Panc1 (cell line): ENCODE measurements around the gene RAC2. TPM values are rescaled to one million over a fixed set of nuclear protein-coding genes. Genes with fewer than 3 reads are reported as not detected.

ENCODE experiments used
- ATAC-seq: fragments of 200-7000 bp; cut with Tn5 transposase; 2 replicates; pipeline ENCODE4 v1.9.1; 2020; ENCODE audit warnings: mild to moderate bottlenecking, moderate library complexity
- BruUV-seq: library from RNA; stranded (reverse); fragments of 400-500 nt; replicated peaks from 2 replicates; lab custom pipeline; 2021; lab: Mats Ljungman, UMichigan
- CTCF ChIA-PET: fragments of 300-600 bp; sonication (Branson Sonifier 250); formaldehyde crosslinking; loops from one replicate; lab custom pipeline; 2022; ENCODE audit warnings: antibody characterized with exemption; lab: Charles Lee
- POLR2A ChIA-PET: fragments of 300-600 bp; sonication (Branson Sonifier 250); formaldehyde crosslinking; loops from one replicate; lab custom pipeline; 2022; ENCODE audit warnings: antibody characterized with exemption; lab: Charles Lee
- DNase-seq: peaks from one replicate; pipeline ENCODE4 v3.0.0-alpha.2; 2010; ENCODE audit warnings: low read depth, low spot score
- H3K27ac ChIP-seq: 2 replicates; pipeline ENCODE4 v1.5.1; 2011; ENCODE audit warnings: mild to moderate bottlenecking, low read length, inconsistent platforms
- H3K27me3 ChIP-seq: fragments of 200-500 bp; sonication (Bioruptor generic); 2 replicates; pipeline ENCODE4 v1.6.0; 2014; ENCODE audit warnings: low read length, inconsistent platforms; ENCODE audit not compliant: control insufficient read depth, insufficient read depth
- H3K36me3 ChIP-seq: fragments of 200-500 bp; sonication (Bioruptor generic); 2 replicates; pipeline ENCODE4 v1.5.1; 2014; ENCODE audit warnings: inconsistent platforms, mild to moderate bottlenecking, low read length, moderate library complexity; ENCODE audit not compliant: control insufficient read depth, insufficient read depth
- H3K4me1 ChIP-seq: 2 replicates; pipeline ENCODE4 v1.5.1; 2011; ENCODE audit warnings: inconsistent platforms, mild to moderate bottlenecking, low read length, moderate library complexity; ENCODE audit not compliant: control insufficient read depth, insufficient read depth
- H3K4me3 ChIP-seq, 2 experiments: 2 replicates each; pipeline ENCODE4 v1.5.1; 2011 to 2012; ENCODE audit warnings: low read depth in 2 of 2, low read length in 2 of 2, mild to moderate bottlenecking in 2 of 2, inconsistent platforms in 1 of 2, moderate library complexity in 1 of 2
- H3K9me3 ChIP-seq: fragments of 200-500 bp; sonication (Bioruptor generic); 2 replicates; pipeline ENCODE4 v1.5.1; 2014; ENCODE audit warnings: low read depth, mild to moderate bottlenecking, inconsistent platforms, low read length, moderate library complexity; ENCODE audit not compliant: control insufficient read depth, insufficient read depth
- POLR2AphosphoS5 ChIP-seq: IDR thresholded peaks from 2 replicates; pipeline ENCODE4 v1.6.1; 2012; ENCODE audit warnings: mild to moderate bottlenecking, low read depth, low read length, moderate library complexity
- REST ChIP-seq, 2 experiments: IDR thresholded peaks; 2 replicates each; pipeline ENCODE4 v1.6.1; 2011 to 2012; ENCODE audit warnings: low read depth in 2 of 2, control low read depth in 1 of 2, low read length in 1 of 2, mild to moderate bottlenecking in 1 of 2, moderate library complexity in 1 of 2; ENCODE audit not compliant: insufficient read depth in 1 of 2
- SIN3A ChIP-seq: IDR thresholded peaks from 2 replicates; pipeline ENCODE4 v1.6.1; 2012; ENCODE audit warnings: low read depth, mild to moderate bottlenecking, low read length, moderate library complexity, borderline replicate concordance; ENCODE audit not compliant: insufficient read depth
- TCF7L2 ChIP-seq: IDR thresholded peaks from 2 replicates; pipeline ENCODE4 v1.6.1; 2011; ENCODE audit warnings: mild to moderate bottlenecking, low read depth, low read length, inconsistent platforms
- in situ Hi-C: cut with HindIII; loops from 2 replicates; pipeline ENCODE4 v1.10.0; 2016; ENCODE audit warnings: low sequenced_read_pairs, low pct_unique_long_range_greater_than_20kb
- intact Hi-C: fragments of 100-400 bp; cut with micrococcal nuclease; formaldehyde crosslinking; loops from one replicate; pipeline ENCODE4 v1.10.0; 2022; ENCODE audit not compliant: unreplicated experiment
- total RNA-seq: library from RNA; stranded (reverse); gene quantifications from one replicate; pipeline ENCODE4 v1.2.1, GENCODE V29; 2021; ENCODE audit not compliant: unreplicated experiment
- TF ChIP-seq, protein P1 (sequence below): fragments of 450-650 bp; IDR thresholded peaks from 2 replicates; pipeline ENCODE4 v1.5.1; 2017; ENCODE audit warnings: mild to moderate bottlenecking

Gene RAC2
- total RNA-seq, 1 experiment from 2014 or later = 1.5 TPM

GRCh38 chr22:37266581-37267134, 22.6 kb upstream of the RAC2 start:
- no peaks in the 10 kb centered on the region for H3K36me3 ChIP-seq
- no peak for DNase-seq
- H3K27me3 ChIP-seq = no peaks in the 10 kb centered on the region
- no peak for TF ChIP-seq TCF7L2
- TF ChIP-seq SIN3A = no peak
- TF ChIP-seq REST (IDR thresholded peaks at IDR 0.05; ENCODE audit: insufficient read depth in 1 of 2, low read depth in 2 of 2, low read length in 1 of 2) = no peak
- TF ChIP-seq POLR2AphosphoS5 = no peak
- TF ChIP-seq, protein P1, sequence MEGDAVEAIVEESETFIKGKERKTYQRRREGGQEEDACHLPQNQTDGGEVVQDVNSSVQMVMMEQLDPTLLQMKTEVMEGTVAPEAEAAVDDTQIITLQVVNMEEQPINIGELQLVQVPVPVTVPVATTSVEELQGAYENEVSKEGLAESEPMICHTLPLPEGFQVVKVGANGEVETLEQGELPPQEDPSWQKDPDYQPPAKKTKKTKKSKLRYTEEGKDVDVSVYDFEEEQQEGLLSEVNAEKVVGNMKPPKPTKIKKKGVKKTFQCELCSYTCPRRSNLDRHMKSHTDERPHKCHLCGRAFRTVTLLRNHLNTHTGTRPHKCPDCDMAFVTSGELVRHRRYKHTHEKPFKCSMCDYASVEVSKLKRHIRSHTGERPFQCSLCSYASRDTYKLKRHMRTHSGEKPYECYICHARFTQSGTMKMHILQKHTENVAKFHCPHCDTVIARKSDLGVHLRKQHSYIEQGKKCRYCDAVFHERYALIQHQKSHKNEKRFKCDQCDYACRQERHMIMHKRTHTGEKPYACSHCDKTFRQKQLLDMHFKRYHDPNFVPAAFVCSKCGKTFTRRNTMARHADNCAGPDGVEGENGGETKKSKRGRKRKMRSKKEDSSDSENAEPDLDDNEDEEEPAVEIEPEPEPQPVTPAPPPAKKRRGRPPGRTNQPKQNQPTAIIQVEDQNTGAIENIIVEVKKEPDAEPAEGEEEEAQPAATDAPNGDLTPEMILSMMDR = no peak
- BruUV-seq = no TSS peak
- intact Hi-C loops = no loop called here
- peak; percentile 68 for ATAC-seq
- CTCF ChIA-PET = no interaction called here
- peak overlapping the region; percentile 66; the same call in 1 of the 2 replicates for H3K27ac ChIP-seq
- no peaks in the 10 kb centered on the region for H3K4me1 ChIP-seq
- peaks cover 14% of the 10 kb centered on the region; the same call in 1 of the 2 replicates for H3K9me3 ChIP-seq
- POLR2A ChIA-PET = no interaction called here
- peak overlapping the region; percentile 46 to 62 for H3K4me3 ChIP-seq
- in situ Hi-C loops = no loop called here

DNA sequence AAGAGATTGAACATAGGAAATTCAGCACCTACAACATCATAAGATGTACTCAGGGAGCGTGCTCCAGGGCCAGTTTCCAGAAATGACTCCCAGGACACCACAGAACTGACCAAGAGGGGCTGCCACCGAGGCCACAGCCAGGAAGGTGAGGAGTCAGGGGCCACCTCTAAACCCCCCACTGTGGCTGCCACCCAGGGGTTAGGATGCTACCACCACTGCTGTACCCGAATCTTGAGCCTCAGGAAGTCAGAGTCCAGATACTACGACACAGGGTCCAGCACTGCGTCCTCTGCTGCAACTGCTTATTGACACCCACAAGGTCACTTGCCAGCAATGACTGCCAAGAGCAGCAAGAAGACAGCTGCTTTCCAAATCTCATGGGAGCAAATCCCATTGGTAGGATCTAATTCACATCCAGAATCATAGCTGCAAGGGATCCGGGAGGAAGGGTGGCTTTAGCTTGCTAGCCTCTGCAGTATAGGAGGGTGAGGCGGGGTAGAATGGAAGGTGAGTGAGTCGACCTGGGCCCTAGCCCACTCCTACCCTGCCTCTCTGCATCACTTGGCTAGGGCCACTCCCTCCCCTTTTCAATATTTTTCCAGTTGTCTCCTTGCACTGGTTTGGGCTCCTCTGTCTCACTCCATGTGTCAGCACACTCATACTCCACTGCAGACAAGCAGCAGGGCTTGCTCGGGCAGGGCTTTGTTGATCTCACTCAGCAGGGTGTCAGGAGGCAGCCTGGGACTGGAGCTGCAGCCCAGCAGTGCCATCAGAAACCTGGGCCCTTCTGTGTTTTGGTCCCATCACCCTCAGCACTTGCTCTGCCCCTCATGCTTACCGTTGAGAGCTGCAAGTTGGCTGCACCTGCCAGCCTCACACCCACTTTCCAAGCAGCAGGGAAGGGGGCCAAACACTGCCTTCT, 20.2 kb upstream of the RAC2 start:
- Histone ChIP-seq H3K36me3 (no peaks in the 10 kb centered on the region), H3K4me1 (peaks cover 8% of the 10 kb centered on the region), H3K27ac (no peak overlapping the region), H3K4me3 (no peak overlapping the region), H3K9me3 (peaks cover 14% of the 10 kb centered on the region; the same call in 1 of the 2 replicates), H3K27me3 (no peaks in the 10 kb centered on the region)
- no peak for ATAC-seq
- POLR2A ChIA-PET = no interaction called here
- in situ Hi-C loops = no loop called here
- DNase-seq = no peak
- intact Hi-C loops = no loop called here
- TF ChIP-seq TCF7L2 = no peak
- no peak for TF ChIP-seq REST (IDR thresholded peaks at IDR 0.05; ENCODE audit: insufficient read depth in 1 of 2, low read depth in 2 of 2, low read length in 1 of 2)
- TF ChIP-seq POLR2AphosphoS5 = no peak
- TF ChIP-seq, protein P1 = no peak
- TF ChIP-seq SIN3A = no peak
- no TSS peak for BruUV-seq
- CTCF ChIA-PET = no interaction called here
